ENCODE data around the gene RWDD1. TPM values are rescaled to one million over a fixed set of nuclear protein-coding genes. Genes with fewer than 3 reads are reported as not detected.

The RWDD1 gene, protein sequence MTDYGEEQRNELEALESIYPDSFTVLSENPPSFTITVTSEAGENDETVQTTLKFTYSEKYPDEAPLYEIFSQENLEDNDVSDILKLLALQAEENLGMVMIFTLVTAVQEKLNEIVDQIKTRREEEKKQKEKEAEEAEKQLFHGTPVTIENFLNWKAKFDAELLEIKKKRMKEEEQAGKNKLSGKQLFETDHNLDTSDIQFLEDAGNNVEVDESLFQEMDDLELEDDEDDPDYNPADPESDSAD
- 10 to 100 TPM; 20.5 to 27.8 TPM for total RNA-seq
- 15.6 TPM for polyA plus RNA-seq (ENCODE audit: insufficient read depth, low read depth, low replicate concordance)
- long read RNA-seq, donor 1, full-length matches to known transcripts: 39 of 51 reads
- long read RNA-seq, donor 1, partial matches to known transcripts: 12 of 51 reads
- long read RNA-seq, donor 1, other reads (novel, unspliced or antisense): 0 of 51 reads
- long read RNA-seq, donor 2, full-length matches to known transcripts: 22 of 42 reads
- long read RNA-seq, donor 2, partial matches to known transcripts: 20 of 42 reads
- long read RNA-seq, donor 2, other reads (novel, unspliced or antisense): 0 of 42 reads

DNA sequence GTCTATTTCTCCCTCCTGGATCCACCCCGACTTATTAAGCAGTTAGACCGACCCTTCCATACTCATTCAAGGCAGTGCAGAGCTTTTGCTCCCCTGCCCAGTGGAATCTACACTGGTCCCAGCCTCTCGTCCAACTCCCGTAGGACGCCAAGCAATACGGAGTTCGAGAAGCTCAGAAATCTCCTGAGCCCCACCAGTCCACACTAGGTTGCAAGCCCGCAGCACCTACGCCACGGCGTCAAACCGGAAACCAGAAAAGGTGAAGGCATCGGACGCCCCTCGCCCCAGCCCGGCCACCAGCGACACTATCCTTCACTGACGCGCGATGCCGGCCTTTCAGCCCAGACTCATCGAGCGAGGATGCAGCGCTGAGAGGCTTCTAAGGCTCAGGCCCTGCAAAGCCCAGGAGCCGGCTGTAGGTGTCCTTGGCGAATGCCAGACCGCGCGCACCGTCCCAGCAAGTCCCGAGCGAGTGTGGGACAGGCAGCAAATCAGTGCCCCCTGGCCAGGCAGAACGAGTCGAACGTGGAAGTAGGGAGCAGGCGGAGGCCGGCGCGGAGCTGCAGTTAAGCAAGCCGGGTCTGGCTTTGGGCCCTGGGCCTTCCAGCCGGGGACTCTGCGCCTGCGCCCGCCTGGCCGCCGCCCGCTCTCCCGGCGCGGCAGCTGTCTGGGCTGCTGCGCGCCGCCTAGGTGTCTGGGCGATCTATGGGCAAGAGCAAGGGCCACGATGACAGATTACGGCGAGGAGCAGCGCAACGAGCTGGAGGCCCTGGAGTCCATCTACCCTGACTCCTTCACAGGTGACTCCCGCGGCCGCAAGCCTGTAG is at the start of gene RWDD1:
Gene RWDD1, plus strand, starts transcription at position 649 of the 827 bp plus-strand sequence. Its CDS starts 79 bp downstream, at position 728.
- peak; percentile 99 for DNase-seq
- peak; percentile 32 for TF ChIP-seq POLR2A (IDR thresholded peaks at IDR 0.05)
- TF ChIP-seq, protein P1, sequence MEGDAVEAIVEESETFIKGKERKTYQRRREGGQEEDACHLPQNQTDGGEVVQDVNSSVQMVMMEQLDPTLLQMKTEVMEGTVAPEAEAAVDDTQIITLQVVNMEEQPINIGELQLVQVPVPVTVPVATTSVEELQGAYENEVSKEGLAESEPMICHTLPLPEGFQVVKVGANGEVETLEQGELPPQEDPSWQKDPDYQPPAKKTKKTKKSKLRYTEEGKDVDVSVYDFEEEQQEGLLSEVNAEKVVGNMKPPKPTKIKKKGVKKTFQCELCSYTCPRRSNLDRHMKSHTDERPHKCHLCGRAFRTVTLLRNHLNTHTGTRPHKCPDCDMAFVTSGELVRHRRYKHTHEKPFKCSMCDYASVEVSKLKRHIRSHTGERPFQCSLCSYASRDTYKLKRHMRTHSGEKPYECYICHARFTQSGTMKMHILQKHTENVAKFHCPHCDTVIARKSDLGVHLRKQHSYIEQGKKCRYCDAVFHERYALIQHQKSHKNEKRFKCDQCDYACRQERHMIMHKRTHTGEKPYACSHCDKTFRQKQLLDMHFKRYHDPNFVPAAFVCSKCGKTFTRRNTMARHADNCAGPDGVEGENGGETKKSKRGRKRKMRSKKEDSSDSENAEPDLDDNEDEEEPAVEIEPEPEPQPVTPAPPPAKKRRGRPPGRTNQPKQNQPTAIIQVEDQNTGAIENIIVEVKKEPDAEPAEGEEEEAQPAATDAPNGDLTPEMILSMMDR (IDR thresholded peaks at IDR 0.05): peak in 2 of 3 experiments; percentile 25 to 37
- Histone ChIP-seq H3K4me1 (peaks cover 14% of the 10 kb centered on the region), H3K4me3 (peak within 1 kb of the TSS; percentile 79 to 80), H3K27me3 (no peaks in the 10 kb centered on the region), H3K27ac (peak within 1 kb of the TSS; percentile 37 to 83), H3K36me3 (ENCODE audit: low read depth, missing control alignments) (no peaks in the 10 kb centered on the region), H3K9me3 (no peaks in the 10 kb centered on the region)
- intact Hi-C loops (cut with DNase I; ENCODE audit: low total_unique reads): no loop called here
- 0 to 1% methylated on average over 36 to 60 of the region's 62 CpGs for WGBS, 2 donors

DNA sequence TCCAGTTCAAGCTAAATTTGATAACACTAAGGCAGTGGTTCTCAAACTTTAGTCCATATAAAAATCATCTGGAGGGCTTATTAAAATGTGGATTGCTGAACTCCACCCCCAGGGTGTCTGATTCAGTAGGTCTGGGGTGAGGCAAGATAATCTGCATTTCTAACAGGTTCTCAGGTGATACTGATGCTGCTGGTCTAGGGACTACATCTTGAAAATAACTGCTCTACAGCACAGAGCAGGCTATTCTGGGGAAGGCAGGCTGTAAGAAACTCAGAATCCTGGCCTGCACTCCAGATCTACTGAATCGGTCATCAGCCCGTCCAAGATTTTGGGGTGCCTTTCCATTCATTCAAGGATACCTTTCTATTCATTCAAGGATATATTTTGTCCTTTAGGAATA is 48.4 kb upstream of the RWDD1 start:
- Histone ChIP-seq H3K9me3 (no peaks in the 10 kb centered on the region), H3K27ac (no peak overlapping the region), H3K4me3 (no peak overlapping the region), H3K27me3 (no peaks in the 10 kb centered on the region), H3K4me1 (no peaks in the 10 kb centered on the region), H3K36me3 (ENCODE audit: low read depth, missing control alignments) (no peaks in the 10 kb centered on the region)
- intact Hi-C loops (cut with DNase I; ENCODE audit: low total_unique reads): no loop called here
- DNase-seq: no peak
- 75 to 95% methylated on average over 2 of the region's 2 CpGs for WGBS, 2 donors
- TF ChIP-seq POLR2A (IDR thresholded peaks at IDR 0.05): no peak
- TF ChIP-seq, protein P1 (IDR thresholded peaks at IDR 0.05): no peak

DNA sequence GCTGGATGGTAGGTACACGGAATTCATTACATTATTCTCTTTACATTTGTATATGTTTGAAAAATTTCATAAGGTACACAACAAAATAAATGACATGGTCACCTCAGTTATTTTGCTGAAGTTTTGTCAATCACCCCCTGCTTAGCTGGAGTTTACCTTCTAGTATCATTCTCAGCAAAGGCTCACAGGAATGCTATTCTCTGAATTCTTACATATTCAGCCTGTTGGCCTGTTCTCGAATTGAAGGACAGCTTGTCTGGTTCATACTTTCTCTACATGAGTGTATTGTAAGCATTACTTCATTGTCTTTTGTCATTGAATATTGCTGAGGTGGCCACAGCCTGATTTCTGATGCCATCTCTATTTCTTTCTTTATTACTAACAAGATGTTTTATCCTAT is 47.1 kb upstream of the RWDD1 start:
- no peak overlapping the region for H3K27ac ChIP-seq
- H3K4me3 ChIP-seq: no peak overlapping the region
- H3K27me3 ChIP-seq: no peaks in the 10 kb centered on the region
- no peaks in the 10 kb centered on the region for H3K4me1 ChIP-seq
- no peaks in the 10 kb centered on the region for H3K9me3 ChIP-seq
- WGBS, 2 donors: 90 to 97% methylated on average over 2 of the region's 2 CpGs
- DNase-seq: no peak
- H3K36me3 ChIP-seq (ENCODE audit: low read depth, missing control alignments): no peaks in the 10 kb centered on the region
- intact Hi-C loops (cut with DNase I; ENCODE audit: low total_unique reads): no loop called here
- no peak for TF ChIP-seq POLR2A (IDR thresholded peaks at IDR 0.05)
- TF ChIP-seq, protein P1 (IDR thresholded peaks at IDR 0.05): no peak

DNA sequence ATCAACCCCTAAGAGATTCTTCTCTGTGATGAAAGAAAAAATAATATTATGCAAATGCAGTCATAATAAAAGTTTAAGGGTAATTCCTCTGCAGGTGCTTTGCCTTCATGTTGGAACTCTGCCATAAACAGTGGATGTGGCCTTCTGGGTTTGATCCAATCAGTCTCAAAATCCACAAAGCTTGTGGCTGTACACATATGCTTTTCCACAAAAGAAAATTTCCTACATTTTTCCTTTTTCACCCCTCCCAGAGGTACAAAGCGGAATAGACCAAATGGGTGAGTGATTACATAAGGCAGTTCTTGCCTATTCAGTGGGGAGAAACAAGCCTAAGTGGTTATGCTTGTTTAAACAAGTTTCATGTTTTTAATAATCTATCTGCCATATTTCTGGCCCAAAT is 43.2 kb upstream of the RWDD1 start:
- H3K4me1 ChIP-seq: no peaks in the 10 kb centered on the region
- no peak for DNase-seq
- no peaks in the 10 kb centered on the region for H3K9me3 ChIP-seq
- H3K36me3 ChIP-seq (ENCODE audit: low read depth, missing control alignments): no peaks in the 10 kb centered on the region
- no peaks in the 10 kb centered on the region for H3K27me3 ChIP-seq
- intact Hi-C loops (cut with DNase I; ENCODE audit: low total_unique reads): no loop called here
- WGBS, 2 donors: 90 to 94% methylated on average over 1 of the region's 1 CpG
- H3K27ac ChIP-seq: no peak overlapping the region
- no peak overlapping the region for H3K4me3 ChIP-seq
- TF ChIP-seq, protein P1 (IDR thresholded peaks at IDR 0.05): no peak
- no peak for TF ChIP-seq POLR2A (IDR thresholded peaks at IDR 0.05)
